Middle frontal gyrus (tissue), 1 donor: ENCODE data around the gene KIF7.

Source experiments
- DNase-seq: peaks from one replicate; pipeline ENCODE4 v3.0.0-alpha.2; 2015; ENCODE audit warnings: low spot score; ENCODE audit errors: extremely low spot score

The KIF7 gene

DNA sequence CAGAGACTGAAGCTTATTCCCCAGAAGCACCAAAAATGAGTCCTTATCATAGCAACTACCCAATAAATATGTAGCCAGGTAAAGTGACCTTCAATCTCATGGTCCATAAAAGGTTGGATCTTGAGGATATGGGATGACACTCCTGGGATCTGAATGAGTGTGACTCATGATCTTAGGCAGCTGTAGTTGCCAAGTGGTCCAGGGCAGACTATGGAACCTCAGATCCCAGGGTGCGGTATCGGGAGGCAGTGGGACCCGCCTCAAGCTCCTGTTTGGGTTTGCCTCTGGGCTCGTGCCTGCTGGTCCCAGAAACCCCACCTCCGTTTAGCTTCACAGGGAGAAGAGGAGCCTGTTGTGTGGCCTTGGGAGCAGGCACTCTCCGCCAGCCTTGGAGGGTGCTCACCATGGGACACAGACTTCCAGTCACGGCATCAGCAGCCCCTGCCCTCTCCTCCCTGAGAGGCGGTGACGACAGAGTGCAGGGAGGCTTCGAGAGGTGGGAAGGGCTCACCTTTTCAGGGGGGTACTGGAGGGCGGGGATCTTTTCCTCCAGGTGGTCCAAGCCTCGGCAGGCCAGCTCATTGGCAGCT is 15.8 kb upstream of the KIF7 start:
- DNase-seq: no peak

DNA sequence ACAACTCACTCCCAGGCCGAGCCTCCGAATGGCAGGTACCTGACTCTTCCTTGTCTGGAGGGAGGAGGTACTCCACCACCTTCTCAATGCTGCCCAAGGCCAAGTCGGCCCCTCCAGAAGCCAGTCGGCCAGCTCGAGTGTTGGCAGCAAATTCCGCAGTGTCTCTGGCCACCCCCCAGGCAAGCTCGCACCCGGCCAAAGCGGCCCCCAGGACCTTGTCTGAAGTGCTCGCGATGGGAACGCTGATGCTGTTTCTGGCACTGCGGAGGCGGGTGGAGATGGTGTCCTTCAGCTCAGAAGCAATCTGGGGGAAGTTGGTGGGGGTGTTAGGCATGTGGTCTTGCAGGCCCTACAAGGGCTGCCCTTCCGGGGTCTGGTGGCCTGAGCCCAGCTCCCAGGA is 14.7 kb upstream of the KIF7 start:
- DNase-seq: no peak

DNA sequence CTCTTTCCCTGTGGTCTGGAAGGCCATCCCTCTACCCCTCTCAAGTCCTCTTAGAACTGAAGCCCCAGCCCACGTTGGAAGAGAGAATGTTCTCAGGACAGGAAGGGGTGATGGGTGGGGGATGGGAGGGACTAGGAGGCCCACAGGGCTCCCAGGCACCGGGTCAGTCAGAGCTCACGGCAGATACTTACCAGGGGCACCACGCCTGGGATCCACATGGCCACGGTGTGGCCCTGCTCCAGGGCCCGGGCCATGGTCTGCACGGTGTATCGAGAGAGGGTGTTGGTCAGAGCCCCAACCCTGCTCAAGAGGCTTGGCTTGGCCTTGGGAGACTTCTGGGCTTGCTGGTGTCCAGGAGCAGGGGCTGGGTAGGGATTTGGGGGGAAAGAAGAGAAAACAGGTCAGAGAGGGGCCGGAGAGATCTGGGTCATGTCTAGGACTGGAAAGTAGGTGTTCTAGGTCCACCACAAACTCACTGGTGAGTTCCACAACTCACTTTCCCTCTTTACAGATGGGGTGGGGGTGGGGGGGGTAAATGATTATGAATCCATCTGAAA is 14.1 kb upstream of the KIF7 start:
- no peak for DNase-seq

DNA sequence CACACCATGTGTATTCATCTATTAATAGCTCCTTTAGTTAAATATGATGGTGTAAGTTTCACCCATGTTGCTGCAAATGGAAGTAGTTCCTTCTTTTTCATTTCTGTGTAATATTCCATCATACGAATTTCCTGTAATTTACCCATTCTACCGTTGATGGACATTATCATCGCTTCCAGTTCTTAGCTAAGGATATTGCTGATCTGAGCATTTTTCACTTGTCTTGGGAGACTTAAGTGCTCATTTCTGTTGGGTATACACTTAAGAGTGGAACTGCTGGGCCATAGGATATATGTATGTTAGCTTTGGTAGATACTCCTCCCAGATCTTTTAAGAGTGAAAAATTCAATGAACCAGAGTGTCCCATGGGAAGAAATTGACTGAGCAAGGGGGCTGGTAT is 12.9 kb upstream of the KIF7 start:
- no peak for DNase-seq

DNA sequence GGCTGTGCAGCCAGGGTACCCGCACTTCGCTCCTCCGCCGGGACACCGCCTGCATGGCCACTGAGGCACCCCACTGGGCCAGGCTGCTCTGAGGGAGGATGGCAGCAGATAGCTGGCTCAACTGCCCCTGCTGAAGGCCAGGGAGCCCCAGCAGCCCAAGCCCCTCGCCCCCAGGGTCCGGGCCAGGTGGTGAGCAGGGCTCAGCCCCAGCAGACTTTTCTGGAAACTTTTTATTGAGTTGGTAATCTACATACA is 12.4 kb upstream of the KIF7 start:
- no peak for DNase-seq

DNA sequence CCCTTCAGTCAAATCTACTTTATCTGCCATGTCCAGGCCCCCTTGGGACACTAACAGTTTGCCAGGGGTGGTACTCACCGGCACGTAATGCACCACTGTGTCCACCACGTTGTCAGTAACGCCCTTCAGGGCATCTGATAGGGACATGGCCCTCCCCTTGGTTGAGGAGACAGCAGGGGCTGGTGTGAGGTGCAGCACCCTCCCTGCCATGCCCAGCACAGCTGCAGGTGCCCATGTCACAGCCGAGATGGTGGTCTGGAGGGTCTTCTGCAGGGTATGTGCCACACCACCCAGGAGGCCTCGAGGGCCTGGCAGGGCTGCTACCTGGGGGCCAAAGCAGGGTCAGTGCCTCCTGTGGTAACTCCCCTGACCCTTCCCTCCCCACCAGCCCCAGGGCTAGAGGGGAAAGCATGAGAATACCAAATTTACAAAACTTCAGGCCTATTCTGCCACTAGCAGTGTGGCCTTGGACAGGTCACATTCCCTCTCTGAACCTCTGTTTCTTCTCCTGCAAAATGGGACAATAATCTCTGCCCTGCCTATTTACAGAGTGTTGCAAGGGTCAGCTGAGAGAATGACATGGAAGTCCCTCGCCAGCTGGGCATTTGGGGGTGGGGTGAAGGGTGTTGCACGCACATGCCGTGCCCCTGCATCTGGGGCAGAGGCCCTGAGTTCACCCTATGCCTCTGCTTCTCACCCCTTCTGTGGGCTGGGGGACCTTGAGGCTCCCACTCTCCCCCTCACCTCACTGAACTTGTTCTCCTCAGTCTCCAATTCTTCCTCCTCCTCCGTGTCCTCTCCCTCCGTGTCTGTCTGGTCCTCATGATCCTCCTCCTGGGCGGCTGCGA is 11.8 kb upstream of the KIF7 start:
- DNase-seq: no peak

DNA sequence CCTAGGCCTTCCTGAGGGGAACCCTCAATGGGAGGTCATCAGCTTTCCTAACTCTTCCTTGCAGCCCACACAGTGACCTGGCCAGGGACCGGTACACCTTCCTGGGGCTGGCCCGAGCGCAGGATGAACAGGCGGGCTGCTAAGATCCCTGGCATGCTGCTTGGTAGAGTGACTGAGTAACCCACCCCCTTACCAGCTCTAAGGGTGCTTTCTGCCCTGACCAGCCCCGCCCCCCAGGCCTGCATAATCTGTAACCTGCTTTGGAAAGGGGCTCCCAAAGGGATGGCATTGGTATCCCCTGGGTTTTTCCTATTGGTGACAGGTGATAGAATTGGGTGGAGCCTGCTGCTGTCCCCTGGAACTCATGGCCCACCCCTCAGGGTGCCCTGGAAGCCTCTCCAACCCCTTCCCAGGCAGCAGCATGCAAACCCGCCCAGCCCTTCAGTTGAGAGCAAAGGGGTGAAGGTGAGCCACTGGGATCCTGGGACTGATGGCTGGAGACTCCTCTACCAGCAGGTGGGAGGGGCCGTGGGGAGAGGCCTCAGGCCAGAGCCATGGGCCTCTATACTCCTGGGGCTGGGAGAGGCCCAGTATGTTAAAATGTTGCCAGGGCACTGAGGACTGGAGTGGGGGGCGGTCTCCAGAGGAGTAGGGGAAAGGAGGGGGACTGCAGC is 11.1 kb upstream of the KIF7 start:
- no peak for DNase-seq

DNA sequence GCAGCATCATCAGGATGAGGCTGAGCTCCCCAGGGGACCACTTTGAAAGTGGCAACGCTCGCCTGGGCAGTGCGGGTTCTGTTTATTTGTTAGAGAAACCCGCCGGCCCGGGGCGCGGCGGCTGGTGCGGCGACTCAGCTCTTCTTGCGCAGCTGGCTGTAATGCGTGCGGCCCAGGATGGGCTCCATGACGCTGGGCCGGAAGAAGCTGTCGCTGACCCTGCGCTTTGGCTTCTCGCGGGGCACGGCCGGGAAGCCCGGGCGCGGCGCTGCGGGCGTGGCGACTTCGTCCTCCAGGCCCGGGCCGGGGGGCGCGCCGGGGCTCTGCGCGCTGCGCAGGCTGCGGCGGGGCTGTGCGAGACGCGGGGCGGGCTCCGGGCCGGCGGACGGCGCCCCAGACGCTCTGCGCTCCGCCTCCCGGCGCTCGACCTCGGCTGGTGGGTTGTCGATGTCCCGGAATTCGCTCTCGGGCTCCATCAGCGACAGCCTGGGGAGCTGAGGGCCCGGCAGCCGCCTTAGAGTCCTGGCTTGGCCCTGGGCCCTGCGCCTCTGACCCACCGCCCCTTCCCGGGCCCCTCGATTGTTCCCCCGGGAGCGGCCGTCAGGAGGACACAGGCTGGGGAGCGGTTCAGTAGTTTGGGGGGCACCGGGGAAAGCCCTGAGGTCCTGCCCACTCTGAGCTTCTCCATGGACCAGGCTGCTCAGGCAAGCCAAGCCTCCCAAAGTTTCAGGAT is 10.3 kb upstream of the KIF7 start:
- no peak for DNase-seq

DNA sequence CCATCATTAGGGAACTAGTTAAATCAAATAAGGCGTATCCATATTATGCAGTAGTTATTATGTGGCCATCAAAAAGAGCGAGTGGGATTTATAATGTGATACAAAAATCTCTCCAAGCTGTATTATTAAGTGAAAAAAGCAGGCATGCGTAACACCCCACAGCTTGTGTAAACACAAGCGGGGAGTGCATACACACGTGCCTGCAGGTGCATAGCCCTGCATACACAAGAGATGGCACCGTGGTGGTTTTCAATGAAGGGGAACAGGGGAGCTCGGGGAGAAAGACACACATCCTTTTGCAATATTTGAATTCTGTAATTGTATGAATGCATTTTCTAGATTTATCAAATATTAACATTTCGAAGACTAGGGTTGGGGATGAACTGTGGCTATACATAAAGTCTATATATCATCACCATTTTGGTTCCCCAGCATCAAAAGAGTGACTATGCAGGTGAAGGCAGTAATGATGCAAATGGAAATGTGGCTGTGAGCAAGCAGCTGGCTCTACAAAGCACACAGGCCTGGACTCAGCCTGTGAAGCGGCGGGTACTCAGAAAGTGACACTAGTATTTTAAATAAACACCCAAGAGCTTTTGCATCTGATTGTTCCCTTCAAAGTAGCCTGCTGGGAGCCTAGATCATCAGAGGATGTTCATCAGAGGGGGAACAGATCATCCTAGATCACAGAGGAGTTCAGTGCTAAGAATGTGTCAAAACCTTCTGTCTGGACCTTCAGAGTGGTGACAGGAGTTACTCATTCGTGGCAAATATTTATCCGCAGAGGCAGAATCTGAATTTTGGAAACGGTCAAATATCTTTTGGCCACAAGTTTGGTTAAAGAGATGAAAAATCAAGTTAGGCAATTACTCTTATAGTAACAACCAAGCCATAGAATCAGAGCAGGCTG is 9.4 kb upstream of the KIF7 start:
- DNase-seq: no peak

DNA sequence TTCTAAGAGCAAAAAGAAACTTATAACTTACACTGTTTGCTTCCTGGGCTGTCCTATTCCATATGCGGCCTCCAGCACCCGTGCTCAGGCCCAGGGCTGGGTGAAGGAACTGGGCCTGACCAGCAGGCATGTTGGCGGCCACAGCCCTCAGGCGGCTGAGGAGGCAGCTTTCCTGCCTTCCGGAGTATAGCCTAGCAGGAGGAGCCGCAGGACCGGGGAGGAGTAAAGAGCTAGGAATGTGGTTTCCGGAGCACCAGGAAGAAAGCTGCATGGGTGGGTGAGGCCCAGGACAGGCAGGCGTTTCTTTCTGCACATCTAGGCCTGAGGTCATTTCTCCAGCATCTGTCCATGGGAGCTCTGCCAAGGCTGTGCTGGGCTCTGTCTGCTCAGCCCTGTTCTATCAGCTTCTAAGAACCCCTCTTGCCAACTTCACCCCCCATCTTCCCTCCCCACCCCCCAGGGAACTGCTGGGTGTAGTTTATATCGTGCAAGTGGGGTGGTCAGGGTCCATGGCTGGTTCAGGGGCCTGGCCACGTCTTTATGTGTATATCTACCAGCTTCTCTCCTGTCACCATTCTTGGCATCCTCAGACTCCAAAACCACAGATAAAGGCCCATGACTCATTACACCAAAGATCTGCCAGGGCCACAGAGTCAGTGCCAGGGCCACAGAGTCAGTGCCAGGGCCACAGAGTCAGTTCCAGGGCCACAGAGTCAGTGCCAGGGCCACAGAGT is 7.8 kb upstream of the KIF7 start:
- DNase-seq: no peak

DNA sequence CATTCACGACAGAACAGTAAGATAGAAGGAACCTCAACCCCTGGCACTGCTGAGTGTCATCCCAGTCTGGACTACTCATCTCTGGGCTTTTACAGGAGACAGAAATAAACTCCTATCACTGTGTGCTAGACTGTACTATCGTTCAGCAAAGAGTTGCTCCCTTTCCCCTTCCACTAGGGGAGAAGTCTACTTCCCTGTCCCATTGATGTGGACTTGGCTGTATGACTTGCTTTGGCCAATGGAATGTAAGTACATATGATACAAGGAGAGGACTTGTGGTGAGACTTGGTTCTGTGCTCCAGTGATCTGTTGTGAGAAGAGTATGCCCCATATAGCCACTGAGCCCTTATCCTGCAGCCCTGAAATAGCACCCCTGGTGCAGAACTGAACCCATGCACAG is 5.3 kb upstream of the KIF7 start:
- DNase-seq: no peak

DNA sequence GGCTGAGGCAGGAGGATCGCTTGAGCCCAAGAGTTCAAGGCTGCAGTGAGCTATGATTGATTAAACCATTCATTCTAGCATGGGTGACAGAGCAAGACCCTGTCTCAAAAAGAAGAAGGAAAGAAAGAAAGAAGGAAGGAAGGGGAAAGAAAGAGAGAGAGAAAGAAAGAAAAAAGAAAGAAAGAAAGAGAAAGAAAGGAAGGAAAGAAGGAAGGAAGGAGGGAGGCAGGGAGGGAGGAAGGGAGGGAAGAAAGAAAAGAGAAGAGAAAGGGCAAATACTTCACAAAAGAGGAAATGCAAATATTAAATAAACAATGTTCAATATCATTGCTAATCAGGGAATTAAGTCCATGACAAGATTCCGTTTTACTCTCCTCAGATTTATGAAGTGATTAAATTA is 4.0 kb upstream of the KIF7 start:
- DNase-seq: no peak

DNA sequence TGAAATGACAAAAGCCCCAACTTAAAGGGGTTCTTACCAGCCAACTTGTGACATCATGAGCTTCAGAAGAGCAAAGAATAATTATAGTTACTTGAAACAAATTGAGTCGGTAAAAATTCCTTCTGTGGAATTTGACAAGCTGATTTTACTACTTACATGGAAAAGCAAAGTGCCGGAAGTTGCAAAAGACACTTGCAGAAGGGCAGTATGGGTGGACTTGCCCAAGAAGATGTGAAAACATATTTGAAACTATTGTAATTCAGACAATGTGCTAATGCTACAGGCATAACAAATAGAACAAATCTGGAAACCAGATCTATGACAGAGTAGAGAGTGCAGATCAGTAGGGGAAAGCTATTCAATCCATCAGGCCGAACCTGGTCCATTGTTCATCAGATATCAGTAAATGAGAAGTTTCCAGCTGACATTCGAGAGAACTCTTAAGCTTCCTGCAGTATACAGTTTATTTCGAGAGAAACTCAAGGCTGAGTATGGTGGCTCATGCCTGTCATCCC is 2.5 kb upstream of the KIF7 start:
- DNase-seq: no peak

DNA sequence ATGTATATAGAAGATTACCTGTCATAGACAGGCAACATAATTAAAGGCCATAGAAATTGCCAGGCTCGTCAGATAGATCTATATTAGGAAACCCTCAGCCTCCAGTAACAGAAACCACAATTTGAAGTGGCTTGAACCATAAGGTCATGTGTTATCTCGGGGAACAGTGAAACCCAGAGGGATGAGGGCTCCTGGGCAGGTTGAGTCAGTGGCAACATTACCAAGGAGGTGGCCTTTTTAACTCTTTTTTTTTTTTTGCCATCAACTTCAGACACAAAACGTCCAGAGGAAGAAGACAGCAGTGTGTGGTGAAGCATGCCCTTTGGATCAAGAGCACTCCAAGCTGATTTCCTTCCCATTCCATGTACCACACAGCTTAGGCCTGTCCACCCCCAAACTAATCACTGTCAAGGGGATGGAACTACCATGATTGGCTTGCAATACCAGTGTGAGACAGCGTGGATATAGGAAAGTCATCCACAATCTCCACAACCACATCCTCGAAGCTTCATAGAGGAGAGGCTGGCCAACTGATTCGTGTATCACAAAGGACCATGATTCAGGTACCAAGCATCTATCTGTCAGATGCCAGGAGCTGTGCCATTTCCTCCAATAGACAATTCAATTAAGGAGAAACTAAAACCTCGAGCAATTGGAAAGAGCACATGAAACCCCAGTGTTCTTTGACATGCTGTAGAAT is 999 bp upstream of the KIF7 start:
- DNase-seq: no peak

DNA sequence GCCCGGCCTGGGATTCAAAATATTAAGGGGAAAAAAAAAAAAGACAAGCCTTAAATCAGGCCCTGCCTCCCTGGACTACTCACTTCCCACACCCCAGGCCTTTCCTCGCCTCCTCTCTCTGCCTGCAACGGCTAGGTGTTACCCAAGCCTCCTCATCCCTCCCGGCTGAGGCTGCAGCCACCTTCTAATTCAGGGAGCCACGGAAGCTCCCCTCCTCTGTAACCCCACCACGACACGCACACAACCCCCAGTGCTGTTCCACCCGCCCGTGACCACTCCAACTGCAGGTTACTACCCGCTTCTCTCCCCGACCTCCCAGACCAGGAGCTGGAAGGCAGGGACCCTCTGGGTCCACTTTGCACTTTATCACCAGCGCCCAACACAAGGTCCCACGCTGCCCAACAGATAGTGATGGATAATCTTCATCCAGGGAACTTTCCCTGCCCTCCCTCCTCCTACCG is 936 bp downstream of the KIF7 start:
- no peak for DNase-seq

DNA sequence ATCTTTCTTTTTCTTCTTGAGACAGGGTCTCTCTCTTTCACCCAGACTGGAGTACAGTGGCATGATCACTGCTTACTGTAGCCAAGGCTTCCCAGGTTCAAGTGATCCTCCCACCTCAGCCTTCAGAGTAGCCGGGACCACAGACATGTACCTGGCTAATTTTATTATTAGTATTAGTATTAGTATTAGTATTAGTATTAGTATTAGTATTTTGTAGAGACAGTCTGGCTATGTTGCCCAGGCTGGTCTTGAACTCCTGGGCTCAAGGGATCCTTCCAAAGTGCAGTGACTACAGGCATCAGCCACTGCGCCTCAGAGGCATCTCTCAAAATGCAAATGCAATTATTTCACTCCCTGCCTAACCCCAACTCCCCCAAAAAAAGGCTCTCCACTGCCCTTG is 1.7 kb downstream of the KIF7 start:
- DNase-seq: no peak

DNA sequence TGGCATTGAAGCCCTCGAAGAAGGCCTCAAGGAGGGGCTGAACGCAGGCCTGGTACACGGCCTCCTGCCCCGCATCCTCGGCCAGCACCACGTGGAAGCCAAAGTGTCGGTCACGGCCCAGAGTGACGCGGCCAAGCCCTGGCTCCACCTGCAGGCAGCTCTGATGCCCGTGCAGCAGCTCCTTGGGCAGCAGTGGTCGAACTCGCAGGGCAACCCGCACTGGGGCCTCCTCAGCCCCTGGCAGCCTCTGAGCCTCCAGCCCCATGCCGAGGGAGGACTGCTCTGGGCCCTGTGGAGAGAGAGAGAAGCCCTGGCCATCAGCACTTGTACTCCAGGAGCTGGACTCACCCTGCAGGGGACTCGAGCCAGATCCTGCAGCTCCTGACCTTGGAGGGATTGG is 2.6 kb downstream of the KIF7 start:
- DNase-seq: no peak

DNA sequence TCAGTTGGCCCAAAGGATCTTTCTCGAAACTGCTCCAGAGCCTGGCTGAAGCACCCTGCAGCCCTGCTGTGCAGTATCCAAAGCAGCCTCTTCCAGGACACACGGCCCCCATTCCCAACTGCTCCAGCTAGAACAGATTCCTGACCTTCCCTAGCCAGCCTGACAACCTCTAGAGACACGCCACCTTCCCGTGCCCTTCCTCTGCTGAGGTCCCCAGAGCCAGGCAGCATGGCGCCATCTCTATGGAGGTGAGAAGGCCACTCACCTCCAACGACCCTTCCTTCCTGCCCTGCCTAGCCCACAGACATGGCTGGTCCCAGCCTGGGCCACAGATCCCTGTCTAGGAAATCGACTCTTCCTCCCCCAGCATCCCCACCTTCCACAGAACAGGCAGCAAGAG is 3.1 kb downstream of the KIF7 start:
- DNase-seq: no peak

DNA sequence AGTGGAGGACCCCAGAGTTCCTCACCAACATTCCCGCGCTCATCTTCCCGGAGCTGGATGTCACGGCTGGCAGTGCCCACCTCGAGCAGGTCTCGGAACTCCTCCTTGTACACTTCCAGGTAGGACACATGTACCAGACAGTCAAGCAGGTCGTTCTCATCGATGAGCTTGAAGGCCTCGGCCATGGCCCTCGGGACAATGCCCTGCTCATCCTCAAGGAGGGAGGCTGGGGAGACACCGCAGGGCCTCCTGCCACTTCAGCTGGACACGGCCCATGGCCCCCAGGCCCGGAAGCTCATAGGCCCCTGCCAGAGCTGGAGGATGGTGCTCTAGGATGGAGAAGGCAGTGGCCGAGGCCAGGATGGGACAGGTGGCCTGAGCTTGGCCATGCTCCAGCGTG is 5.6 kb downstream of the KIF7 start:
- DNase-seq: no peak
